Measurements from ENCODE around the gene CAMKV.

DNA sequence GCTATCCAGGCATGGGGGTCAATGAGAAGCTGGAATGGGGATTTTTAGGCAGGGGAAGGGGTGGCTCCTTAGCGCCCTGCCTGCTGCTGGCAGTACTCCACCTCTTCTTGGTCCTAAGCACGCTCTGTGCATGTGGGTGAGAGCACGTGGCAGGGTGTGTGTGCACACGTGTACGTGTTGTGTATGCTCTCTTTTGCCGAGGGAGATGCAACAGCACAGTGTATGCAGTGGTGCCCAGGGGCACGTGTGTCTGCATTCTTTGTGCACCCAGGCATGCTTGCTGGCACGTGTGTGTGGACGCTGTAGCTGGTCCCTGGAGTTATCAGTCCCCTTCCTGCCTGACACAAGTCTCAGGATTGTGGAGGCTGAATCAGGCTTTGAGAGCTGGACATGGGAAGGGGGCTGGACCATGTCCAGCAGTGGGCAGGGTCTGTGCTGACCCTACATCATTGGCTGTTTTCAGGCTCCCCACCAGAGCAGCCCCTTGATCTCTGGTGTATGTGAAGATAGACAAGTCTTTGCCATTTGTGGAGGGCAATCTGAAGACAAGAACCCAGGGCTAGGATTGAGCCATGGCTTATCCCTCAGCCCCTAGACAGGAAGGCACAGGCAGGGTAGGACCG, 1.9 kb upstream of the CAMKV start:
- no peak for TF ChIP-seq CTCF (IDR thresholded peaks at IDR 0.05; ENCODE audit: insufficient read depth, low read length)
- TF ChIP-seq POLR2AphosphoS5 (IDR thresholded peaks at IDR 0.05; ENCODE audit: low read depth): no peak
- TF ChIP-seq GABPA (IDR thresholded peaks at IDR 0.05; ENCODE audit: low read depth): no peak
- TF ChIP-seq SPI1 (IDR thresholded peaks at IDR 0.05; ENCODE audit: borderline replicate concordance, low read depth): no peak
